A549 treated with ZK216348 at 1 μM for 4 hours (cell line): ENCODE data around the gene MTCP1. TPM values are rescaled to one million over a fixed set of nuclear protein-coding genes. Genes with fewer than 3 reads are reported as not detected.

Experiments used
- total RNA-seq: library from RNA; stranded (reverse); fragments of 200-300 nt; extraction: Qiagen RNA extraction; gene quantifications from 5 replicates; pipeline ENCODE4 v1.2.3, GENCODE V29; 2022; ENCODE audit warnings: low read depth

The MTCP1 gene
- 11.2 to 25.1 TPM (median 20.2 TPM) in 5 replicates for total RNA-seq

DNA sequence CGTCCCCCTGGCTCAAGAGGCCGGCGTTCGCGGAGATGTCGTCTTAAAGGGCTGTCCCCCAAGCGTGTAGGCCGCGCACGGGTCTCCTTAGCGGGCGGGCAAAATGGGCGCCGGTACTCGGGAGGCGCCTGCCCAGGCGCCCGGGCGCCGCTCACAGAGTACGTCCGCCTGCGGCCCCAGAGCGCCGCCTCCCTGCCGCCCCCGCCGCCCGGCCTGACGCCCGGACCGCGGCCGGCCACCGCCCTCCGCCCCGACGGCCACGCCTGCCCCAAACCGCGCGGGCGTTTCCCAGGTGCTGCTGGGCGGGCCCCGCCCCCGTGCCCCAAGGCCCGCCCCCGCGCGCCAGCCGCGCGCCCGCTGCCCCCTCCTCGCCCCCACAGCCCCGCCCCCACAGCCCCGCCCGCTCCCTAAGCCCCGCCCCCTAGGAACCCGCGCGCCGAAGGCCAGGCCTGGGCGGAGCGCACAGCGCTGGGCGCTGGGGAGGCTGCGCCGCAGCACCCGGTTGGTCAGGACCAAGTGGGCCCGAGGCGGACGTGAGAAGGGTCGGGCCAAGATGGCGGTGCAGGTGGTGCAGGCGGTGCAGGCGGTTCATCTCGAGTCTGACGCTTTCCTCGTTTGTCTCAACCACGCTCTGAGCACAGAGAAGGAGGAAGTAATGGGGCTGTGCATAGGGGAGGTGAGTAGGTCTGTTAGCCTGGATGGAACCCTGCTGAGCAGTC, at the start of gene MTCP1, which contains the start of the genes BRCC3 and CMC4:
Gene MTCP1, minus strand, starts transcription at position 162 of the 719 bp plus-strand sequence. CDS start 5,126 bp downstream, outside the sequence.
Gene BRCC3, plus strand, starts transcription at position 534 of the 719 bp plus-strand sequence. Its CDS starts 20 bp downstream, at position 554.
Gene CMC4, minus strand, starts transcription at position 162 of the 719 bp plus-strand sequence. CDS start 7,113 bp downstream, outside the sequence.

GRCh38 chrX:155026727-155027508, 44.0 kb downstream of the MTCP1 start, which contains the start of gene FUNDC2:
Gene FUNDC2 (plus strand): TSS chrX:155026844. CDS start chrX:155026939, 95 bp downstream.

GRCh38 chrX:155022585-155022984, 48.4 kb downstream of the MTCP1 start, which contains the start of gene F8:
Gene F8 (minus strand): TSS chrX:155022723. CDS start chrX:155022552, 171 bp downstream.

Other genes starting within 250 kb of the MTCP1 start
- not detected in 5 replicates for gene SMIM9, start 236.5 kb downstream of the MTCP1 start, total RNA-seq
- 57.8 to 118 TPM (median 103 TPM) in 5 replicates for gene F8A1, start 184.8 kb downstream of the MTCP1 start, total RNA-seq
- gene F8, start 48.4 kb downstream of the MTCP1 start, total RNA-seq = 3.7 to 4.5 TPM (median 4.3 TPM) in 5 replicates
- gene FUNDC2, start 44.3 kb downstream of the MTCP1 start, total RNA-seq = 100 to 133 TPM (median 116 TPM) in 5 replicates
- gene CMC4, start within 50 bp of the MTCP1 start, total RNA-seq = 15.4 to 17.0 TPM (median 16.0 TPM) in 5 replicates
- gene BRCC3, start 372 bp upstream of the MTCP1 start, total RNA-seq = 22.7 to 31.6 TPM (median 25.2 TPM) in 5 replicates
- gene VBP1, start 145.3 kb upstream of the MTCP1 start, total RNA-seq = 33.5 to 80.7 TPM (median 49.8 TPM) in 5 replicates
- 0.63 to 0.78 TPM (median 0.69 TPM) in 5 replicates for gene RAB39B, start 193.4 kb upstream of the MTCP1 start, total RNA-seq